Sigmoid colon (tissue), 3 donors: ENCODE measurements around the gene MYO5B.

ENCODE experiments used
- POLR2A ChIP-seq, 2 donors: fragments of 450-650 bp; IDR thresholded peaks; one replicate each; pipeline ENCODE4 v1.6.1; 2016; ENCODE audit warnings: antibody characterized with exemption in 2 of 2, mild to moderate bottlenecking in 2 of 2, moderate library complexity in 2 of 2
- TF ChIP-seq, protein P1 (sequence below), 4 experiments: fragments of 450-650 bp in 3 of 4; fragments of 200-600 bp in 1 of 4; IDR thresholded peaks; one replicate each; pipeline ENCODE4 v1.5.1; 2016 to 2019; ENCODE audit warnings: antibody characterized with exemption in 4 of 4, mild to moderate bottlenecking in 3 of 4, moderate library complexity in 2 of 4

DNA sequence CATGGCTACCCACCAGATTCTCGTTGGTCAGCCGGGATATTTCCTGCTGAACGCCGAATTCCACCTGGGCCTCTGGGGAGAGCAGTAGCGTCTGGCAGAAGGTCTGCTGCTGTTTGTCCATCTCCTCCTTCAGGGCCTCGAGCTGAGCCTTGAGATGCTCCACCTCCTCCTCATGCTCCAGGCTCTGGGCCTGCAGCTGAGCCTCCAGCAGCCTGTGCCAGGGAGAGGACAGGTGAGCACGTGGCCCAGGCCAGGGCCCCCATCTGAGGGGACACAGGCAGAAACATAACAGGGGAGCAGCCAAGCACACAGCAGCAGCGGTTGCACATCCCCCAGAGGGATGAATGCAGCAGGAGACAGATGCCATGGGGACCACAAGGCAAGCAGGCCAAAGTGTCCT is 341.5 kb downstream of the MYO5B start:
- TF ChIP-seq, protein P1, sequence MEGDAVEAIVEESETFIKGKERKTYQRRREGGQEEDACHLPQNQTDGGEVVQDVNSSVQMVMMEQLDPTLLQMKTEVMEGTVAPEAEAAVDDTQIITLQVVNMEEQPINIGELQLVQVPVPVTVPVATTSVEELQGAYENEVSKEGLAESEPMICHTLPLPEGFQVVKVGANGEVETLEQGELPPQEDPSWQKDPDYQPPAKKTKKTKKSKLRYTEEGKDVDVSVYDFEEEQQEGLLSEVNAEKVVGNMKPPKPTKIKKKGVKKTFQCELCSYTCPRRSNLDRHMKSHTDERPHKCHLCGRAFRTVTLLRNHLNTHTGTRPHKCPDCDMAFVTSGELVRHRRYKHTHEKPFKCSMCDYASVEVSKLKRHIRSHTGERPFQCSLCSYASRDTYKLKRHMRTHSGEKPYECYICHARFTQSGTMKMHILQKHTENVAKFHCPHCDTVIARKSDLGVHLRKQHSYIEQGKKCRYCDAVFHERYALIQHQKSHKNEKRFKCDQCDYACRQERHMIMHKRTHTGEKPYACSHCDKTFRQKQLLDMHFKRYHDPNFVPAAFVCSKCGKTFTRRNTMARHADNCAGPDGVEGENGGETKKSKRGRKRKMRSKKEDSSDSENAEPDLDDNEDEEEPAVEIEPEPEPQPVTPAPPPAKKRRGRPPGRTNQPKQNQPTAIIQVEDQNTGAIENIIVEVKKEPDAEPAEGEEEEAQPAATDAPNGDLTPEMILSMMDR (IDR thresholded peaks at IDR 0.05): no peak
- TF ChIP-seq POLR2A (IDR thresholded peaks at IDR 0.05): no peak
